GM19099 (cell line): ENCODE data around the gene CENPQ.

Source experiments
- POLR2A ChIP-seq: IDR thresholded peaks from 3 replicates; pipeline ENCODE4 v1.6.1; 2011; ENCODE audit warnings: low read depth; ENCODE audit not compliant: insufficient read length; ENCODE audit errors: extremely low read depth

Gene CENPQ

GRCh38 chr6:49462927-49463611 lies at the start of gene CENPQ, which contains the start of gene MMUT:
Gene CENPQ, plus strand, starts transcription at chr6:49463370. Its CDS starts 6,807 bp downstream, at chr6:49470177.
Gene MMUT, minus strand, starts transcription at chr6:49463253. Its CDS starts 3,787 bp downstream, at chr6:49459466.
- TF ChIP-seq POLR2A = peak; percentile 84

DNA sequence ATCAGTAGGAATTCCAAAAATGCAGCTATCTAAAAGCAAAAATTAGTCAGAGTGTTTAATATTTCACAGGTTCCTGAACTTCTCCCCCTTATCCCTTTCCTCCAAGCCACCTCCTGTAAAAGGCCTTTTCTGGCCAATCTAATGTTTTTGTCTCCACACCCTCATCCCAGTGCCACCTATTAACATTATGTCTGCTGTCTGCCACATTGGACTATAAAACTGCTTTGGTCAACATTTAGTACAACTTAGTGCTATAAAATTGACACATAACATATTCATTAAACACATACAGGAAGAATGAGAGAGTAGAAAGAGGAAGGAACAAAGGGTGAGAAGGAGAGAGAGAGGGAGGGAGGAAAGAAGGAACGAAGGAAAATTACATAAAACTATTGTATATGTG lies 47.8 kb upstream of the CENPQ start:
- TF ChIP-seq POLR2A = no peak

DNA sequence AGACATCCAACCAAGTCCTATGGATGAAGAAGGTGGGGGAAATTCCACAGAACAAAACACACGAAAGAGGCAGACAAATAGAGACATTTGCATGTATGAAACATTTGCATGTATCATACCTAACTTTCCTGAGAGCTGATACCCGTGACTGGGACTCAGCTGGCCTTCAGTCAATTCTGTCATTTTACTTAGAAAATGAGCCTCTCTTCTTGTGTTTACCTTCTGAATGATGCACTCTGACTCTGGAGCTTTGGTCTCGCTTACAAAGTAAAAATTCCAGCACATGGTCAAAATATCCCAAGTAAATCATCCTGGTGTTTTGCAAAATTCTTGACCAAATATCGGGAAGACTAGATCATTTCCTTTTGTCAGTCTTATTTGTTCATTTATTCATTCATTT lies 47.0 kb upstream of the CENPQ start:
- no peak for TF ChIP-seq POLR2A

DNA sequence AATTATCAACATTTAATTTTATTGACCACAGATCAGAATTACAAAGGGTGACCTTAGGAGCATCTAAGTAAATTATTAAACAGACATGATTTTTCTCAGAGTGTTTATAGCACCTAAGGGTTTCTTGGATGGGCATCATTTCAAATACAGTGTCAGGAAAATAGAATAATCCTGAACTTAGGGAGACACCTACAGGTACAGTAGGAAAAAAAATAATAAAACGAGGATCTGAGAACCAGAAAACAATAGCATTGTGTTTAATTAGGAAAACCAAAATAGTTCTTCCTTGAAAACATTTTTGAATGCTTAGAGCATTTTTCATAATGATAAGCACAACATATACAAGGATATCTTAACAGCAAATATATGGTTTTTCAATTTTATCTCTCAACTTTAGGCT lies 39.4 kb upstream of the CENPQ start:
- no peak for TF ChIP-seq POLR2A

DNA sequence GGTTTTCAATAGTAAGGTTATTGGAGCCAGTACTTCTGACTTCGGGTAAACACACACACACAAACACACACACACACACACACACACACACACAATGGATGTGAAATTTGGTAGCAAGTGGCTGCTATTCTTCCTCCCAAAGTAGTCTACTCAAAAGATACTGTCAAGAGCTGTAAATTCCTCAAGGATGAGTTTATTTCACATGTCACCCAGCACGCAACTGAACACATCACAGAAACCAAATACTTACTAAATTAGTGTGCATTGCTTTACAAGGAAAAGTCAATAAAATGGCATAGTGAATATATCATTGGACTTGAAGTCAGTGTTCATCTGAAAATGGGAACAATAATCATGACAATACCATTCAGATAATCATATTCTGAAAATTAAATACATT lies 33.0 kb upstream of the CENPQ start:
- TF ChIP-seq POLR2A = no peak

GRCh38 chr6:49430866-49431265 lies 32.3 kb upstream of the CENPQ start:
- TF ChIP-seq POLR2A = no peak

DNA sequence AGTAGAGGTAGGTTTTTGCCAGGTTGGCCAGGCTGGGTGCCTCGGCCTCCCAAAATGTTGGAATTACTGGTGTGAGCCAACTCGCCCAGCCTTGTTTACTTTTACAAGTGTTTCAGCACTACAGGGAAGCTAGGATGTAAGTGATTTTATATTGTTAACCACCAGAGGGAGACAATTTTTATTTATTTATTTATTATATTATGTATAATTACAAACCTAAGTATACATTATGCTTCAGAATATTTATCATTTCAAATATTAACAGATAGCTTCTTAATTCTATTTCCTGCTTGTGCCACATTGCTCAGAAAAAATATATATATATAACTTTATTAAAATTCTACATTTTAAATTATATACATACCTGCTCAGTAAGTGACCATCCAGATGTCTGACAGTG lies 9.9 kb upstream of the CENPQ start:
- TF ChIP-seq POLR2A = no peak

DNA sequence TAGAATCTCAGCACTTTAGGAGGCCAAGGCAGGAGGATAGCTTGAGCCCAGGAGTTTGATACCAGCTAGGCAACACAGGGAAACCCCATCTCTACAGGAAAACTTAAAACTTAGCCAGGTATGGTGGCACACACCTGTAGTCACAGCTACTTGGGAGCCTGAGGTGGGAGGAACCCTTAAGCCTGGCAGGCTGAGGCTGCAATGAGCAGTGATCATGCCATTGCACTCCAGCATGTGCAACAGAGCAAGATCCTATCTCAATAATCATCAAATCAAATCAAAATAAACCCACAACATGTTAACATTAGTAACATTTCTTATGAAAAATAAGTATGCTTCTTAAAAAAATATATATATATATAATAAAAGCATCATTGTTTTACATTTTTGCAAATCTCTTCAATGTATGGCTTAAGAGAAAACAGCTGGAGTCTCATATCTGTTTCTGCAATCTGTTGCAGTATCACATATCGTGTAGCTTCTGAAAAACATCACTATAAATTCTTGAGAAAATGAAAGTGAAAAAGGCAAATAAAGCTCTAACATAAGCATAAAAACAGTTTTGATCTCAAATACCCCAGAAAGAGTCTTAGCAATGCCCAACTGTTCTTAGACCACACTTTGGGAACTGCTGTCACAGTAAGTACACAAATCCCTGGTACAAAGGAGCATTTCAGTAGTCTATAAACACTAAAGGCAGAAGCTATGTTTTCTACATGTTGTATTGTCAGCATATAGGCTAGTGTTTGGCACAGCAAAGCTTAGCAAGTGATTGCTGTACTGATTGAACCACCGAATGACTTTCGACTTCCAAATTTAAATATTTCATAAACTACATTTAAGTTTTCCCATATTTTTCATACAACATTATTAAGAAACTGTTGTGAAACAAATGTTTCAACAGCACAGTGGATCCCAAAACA lies 8.1 kb upstream of the CENPQ start:
- TF ChIP-seq POLR2A = no peak

GRCh38 chr6:49457771-49458170 lies 5.4 kb upstream of the CENPQ start:
- TF ChIP-seq POLR2A = no peak

GRCh38 chr6:49462071-49462470 lies 1.1 kb upstream of the CENPQ start:
- TF ChIP-seq POLR2A = no peak

DNA sequence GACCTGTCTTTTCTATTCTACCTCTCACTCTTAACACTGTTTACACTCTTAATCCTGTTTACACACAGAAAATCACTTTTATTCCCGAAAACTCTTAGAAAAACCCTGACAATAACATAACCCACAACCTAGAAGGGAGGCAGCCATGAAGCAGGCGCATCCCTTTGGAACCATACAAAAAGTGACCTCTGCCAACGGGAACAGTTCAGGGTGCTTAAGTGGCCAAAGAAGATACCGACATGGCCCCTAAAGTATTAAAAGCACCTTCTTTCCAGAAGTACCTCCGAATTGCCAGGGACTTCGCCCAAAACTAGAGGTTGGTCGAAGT lies 607 bp upstream of the CENPQ start:
- TF ChIP-seq POLR2A = no peak

DNA sequence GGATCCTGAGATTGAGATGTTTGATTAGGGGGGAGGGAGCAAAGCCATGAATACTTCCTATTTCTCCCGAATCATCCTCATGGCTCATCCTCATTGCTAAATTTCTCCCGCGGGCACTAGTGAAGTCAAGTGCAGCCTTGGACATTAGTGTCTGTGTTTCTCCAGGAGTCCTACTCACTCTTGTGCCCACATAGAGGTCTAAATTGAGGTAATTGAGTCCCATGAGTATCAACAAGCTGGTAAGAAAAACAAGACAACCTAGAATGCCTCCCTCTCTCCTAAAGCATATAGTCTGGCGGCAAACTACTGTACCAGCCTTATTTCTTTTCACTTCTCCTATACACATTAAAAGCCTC lies 420 bp downstream of the CENPQ start:
- TF ChIP-seq POLR2A = no peak

DNA sequence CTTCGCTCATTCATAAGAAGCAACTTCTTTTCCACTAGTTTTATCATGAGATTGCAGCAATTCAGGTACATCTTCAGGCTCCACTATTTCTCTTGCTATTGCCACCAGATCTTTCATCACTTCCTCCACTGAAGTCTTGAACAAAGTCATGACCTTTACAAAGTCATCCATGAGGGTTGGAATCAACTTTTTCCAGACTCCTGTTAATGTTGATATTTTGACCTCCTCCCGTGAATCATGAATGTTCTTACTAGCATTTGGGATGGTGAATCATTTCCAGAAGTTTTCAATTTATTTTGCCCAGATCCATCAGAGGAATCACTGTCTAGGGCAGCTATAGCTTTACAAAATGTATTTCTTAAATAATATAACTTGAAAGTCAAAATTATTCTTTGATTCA lies 1.5 kb downstream of the CENPQ start:
- no peak for TF ChIP-seq POLR2A

- no peak for TF ChIP-seq POLR2A
Observed at GRCh38 chr6:49468042-49468441, 4.9 kb downstream of the CENPQ start.

GRCh38 chr6:49479308-49479970 lies 16.3 kb downstream of the CENPQ start:
- no peak for TF ChIP-seq POLR2A

GRCh38 chr6:49490633-49491032 lies 27.5 kb downstream of the CENPQ start:
- no peak for TF ChIP-seq POLR2A
